Measurements from ENCODE around the gene EIF2B5.

The EIF2B5 gene

DNA sequence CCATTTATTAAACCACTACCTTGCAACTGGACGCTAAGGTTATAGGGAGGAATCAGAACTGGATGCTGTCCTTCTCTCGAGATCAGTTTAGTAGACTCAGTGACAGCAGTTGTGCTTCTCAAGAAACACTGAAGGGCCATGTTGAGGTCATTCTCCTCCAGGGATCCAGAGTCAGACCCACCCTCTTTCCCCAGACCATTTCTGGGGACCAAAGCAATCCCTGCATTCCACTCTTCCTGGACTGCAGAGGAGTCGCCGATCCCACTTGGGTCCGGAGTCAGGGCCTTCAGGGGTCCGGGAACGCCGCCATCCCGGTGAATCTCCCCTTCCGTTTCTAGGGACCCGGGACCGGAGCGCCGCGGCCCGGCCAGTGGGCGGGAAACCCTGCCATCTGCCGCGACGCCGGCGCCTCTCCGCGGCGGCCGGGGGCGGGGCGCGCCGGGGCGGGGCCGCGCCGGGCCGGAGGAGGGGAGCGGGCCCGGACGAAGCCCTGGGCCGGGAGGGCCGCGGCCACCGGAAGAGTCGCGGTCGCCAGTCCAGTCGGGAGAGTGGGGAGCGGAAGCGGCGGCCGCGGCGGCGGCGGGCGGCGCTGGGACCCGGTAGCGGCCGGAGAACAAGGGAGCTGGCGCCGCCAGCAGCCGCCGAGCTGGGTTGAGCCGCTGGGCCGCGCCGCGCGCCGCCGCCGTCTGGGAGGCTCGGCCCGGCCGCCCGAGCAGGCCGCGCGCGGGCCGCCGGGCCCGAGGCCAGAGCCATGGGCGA is 19.9 kb downstream of the EIF2B5 start, which contains the start of gene DVL3:
DVL3 (plus strand) TSS at position 493 of the 759 bp plus-strand sequence; CDS start at position 752, 259 bp downstream.
- TF ChIP-seq, protein P1, sequence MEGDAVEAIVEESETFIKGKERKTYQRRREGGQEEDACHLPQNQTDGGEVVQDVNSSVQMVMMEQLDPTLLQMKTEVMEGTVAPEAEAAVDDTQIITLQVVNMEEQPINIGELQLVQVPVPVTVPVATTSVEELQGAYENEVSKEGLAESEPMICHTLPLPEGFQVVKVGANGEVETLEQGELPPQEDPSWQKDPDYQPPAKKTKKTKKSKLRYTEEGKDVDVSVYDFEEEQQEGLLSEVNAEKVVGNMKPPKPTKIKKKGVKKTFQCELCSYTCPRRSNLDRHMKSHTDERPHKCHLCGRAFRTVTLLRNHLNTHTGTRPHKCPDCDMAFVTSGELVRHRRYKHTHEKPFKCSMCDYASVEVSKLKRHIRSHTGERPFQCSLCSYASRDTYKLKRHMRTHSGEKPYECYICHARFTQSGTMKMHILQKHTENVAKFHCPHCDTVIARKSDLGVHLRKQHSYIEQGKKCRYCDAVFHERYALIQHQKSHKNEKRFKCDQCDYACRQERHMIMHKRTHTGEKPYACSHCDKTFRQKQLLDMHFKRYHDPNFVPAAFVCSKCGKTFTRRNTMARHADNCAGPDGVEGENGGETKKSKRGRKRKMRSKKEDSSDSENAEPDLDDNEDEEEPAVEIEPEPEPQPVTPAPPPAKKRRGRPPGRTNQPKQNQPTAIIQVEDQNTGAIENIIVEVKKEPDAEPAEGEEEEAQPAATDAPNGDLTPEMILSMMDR (IDR thresholded peaks at IDR 0.05; ENCODE audit: low read depth, low read length, poor library complexity, severe bottlenecking): no peak
- TF ChIP-seq EZH2phosphoT487 (IDR thresholded peaks at IDR 0.05; ENCODE audit: borderline replicate concordance, low read length): no peak
- Histone ChIP-seq H3F3A (ENCODE audit: control insufficient read depth, insufficient read depth) (peaks cover 12% of the 10 kb centered on the region), H3K27ac (ENCODE audit: low read depth, low read length) (peak within 1 kb of the TSS; percentile 53), H3K79me2 (ENCODE audit: control insufficient read depth, low read length) (peaks cover 43% of the 10 kb centered on the region), H3K4me2 (ENCODE audit: low read length) (peak within 1 kb of the TSS; percentile 82), H3K4me3 (ENCODE audit: low read length) (peak within 1 kb of the TSS; percentile 99), H4K20me1 (ENCODE audit: control insufficient read depth, insufficient read depth, low read depth, low read length) (0 out of 2 replicates have a peak, but pooled peaks cover 9% of the 10 kb centered on the region), H3K36me3 (ENCODE audit: control insufficient read depth, low read length) (peaks cover 12% of the 10 kb centered on the region), H3K9me2 (replicated peaks; ENCODE audit: control insufficient read depth, low read length) (no peaks in the 10 kb centered on the region), H3K4me1 (ENCODE audit: control insufficient read depth, low read length) (peaks cover 35% of the 10 kb centered on the region), H3K27me3 (ENCODE audit: control insufficient read depth, low read length) (no peaks in the 10 kb centered on the region), H3K9me3 (ENCODE audit: control insufficient read depth, insufficient read depth, low read length) (no peaks in the 10 kb centered on the region)

DNA sequence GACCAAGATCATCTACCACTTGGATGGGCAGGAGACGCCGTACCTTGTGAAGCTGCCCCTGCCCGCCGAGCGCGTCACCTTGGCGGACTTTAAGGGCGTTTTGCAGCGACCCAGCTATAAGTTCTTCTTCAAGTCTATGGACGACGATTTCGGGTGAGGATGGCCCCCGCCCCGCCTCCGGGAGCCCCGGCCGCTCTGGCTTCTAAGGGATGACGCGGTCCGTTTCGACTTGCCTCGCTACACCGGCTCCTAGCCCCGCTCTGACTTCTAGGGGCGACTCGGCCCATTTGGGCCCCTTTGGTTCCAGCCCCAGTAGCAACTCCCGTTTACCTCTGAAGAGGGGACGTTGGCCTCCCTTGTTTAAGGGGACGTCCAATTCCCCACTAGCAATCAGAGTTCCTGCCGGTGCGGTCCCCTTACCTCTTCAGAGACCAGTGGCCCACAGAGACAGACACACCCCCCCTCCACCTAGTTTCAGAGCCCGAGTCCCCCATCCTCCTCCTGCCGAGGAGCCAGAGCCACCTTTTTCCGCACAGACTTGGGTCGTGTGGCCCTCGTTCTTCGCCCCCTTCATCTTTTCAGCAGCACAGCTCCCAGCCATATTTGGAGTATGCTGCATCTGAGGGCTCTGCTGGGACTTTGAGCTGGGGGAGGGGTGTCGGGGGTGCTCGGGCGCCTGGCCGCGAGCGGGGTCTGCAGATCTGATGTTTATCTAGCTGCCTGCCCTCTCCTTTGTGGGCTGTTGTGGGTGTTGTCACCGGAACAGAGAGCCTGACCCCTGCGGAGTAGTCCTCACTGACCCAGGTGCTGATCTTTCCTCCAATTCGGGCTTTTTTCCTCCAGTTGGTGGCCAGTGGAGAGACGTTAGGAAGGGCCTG is 20.7 kb downstream of the EIF2B5 start:
- H3K9me2 ChIP-seq (replicated peaks; ENCODE audit: control insufficient read depth, low read length): no peaks in the 10 kb centered on the region
- no peaks in the 10 kb centered on the region for H3K27me3 ChIP-seq (ENCODE audit: control insufficient read depth, low read length)
- H3K4me1 ChIP-seq (ENCODE audit: control insufficient read depth, low read length): peaks cover 35% of the 10 kb centered on the region
- no peak for TF ChIP-seq EZH2phosphoT487 (IDR thresholded peaks at IDR 0.05; ENCODE audit: borderline replicate concordance, low read length)
- TF ChIP-seq, protein P1 (IDR thresholded peaks at IDR 0.05; ENCODE audit: low read depth, low read length, poor library complexity, severe bottlenecking): no peak
- H3K9me3 ChIP-seq (ENCODE audit: control insufficient read depth, insufficient read depth, low read length): no peaks in the 10 kb centered on the region
- peak overlapping the region; percentile 53 for H3K27ac ChIP-seq (ENCODE audit: low read depth, low read length)
- H3K4me3 ChIP-seq (ENCODE audit: low read length): peak overlapping the region; percentile 99
- peaks cover 51% of the 10 kb centered on the region for H3K79me2 ChIP-seq (ENCODE audit: control insufficient read depth, low read length)
- H4K20me1 ChIP-seq (ENCODE audit: control insufficient read depth, insufficient read depth, low read depth, low read length): 0 out of 2 replicates have a peak, but pooled peaks cover 9% of the 10 kb centered on the region
- H3F3A ChIP-seq (ENCODE audit: control insufficient read depth, insufficient read depth): peaks cover 12% of the 10 kb centered on the region
- peak overlapping the region; percentile 82 for H3K4me2 ChIP-seq (ENCODE audit: low read length)
- peaks cover 12% of the 10 kb centered on the region for H3K36me3 ChIP-seq (ENCODE audit: control insufficient read depth, low read length)

DNA sequence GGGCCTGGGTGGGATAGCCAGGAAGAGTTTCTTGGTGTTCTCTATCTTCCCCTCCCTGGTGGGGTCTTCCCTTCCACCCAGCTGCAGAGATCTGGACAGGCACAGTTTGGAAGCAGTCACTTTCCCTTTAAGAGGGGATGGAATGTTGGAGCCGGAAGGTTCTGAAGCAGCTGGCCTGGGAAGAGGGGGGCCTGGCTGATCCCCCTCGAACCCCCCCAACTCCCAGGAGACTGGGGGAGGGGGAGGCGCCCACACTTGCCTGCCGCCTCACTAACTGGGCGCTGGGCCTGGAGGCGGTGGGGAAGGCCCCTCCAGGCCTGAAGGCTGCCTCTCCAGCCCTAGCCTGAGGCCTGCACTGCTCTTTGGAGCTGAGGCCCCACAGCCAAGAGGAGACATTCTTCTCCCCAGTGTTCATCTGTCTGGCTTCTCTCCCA is 21.4 kb downstream of the EIF2B5 start:
- H3K36me3 ChIP-seq (ENCODE audit: control insufficient read depth, low read length): peaks cover 12% of the 10 kb centered on the region
- no peak for TF ChIP-seq EZH2phosphoT487 (IDR thresholded peaks at IDR 0.05; ENCODE audit: borderline replicate concordance, low read length)
- TF ChIP-seq, protein P1 (IDR thresholded peaks at IDR 0.05; ENCODE audit: low read depth, low read length, poor library complexity, severe bottlenecking): no peak
- H3K4me1 ChIP-seq (ENCODE audit: control insufficient read depth, low read length): peaks cover 35% of the 10 kb centered on the region
- H3K9me2 ChIP-seq (replicated peaks; ENCODE audit: control insufficient read depth, low read length): no peaks in the 10 kb centered on the region
- H3K27me3 ChIP-seq (ENCODE audit: control insufficient read depth, low read length): no peaks in the 10 kb centered on the region
- H3K79me2 ChIP-seq (ENCODE audit: control insufficient read depth, low read length): peaks cover 52% of the 10 kb centered on the region
- peak overlapping the region; percentile 99 for H3K4me3 ChIP-seq (ENCODE audit: low read length)
- peak overlapping the region; percentile 53; the same call in 1 of the 2 replicates for H3K27ac ChIP-seq (ENCODE audit: low read depth, low read length)
- H4K20me1 ChIP-seq (ENCODE audit: control insufficient read depth, insufficient read depth, low read depth, low read length): 0 out of 2 replicates have a peak, but pooled peaks cover 9% of the 10 kb centered on the region
- H3K4me2 ChIP-seq (ENCODE audit: low read length): peak overlapping the region; percentile 82
- no peaks in the 10 kb centered on the region for H3K9me3 ChIP-seq (ENCODE audit: control insufficient read depth, insufficient read depth, low read length)
- H3F3A ChIP-seq (ENCODE audit: control insufficient read depth, insufficient read depth): peaks cover 12% of the 10 kb centered on the region

Measured in DOHH2 (cell line).